Measurements from ENCODE around the gene PON2.

The PON2 gene

GRCh38 chr7:95444796-95445195 is 10.0 kb upstream of the PON2 start:
- DNase-seq (ENCODE audit: low read depth) = no peak

- no peak for DNase-seq (ENCODE audit: low read depth)
Measured at GRCh38 chr7:95441042-95441823, 6.4 kb upstream of the PON2 start.

GRCh38 chr7:95440394-95441038 is 5.7 kb upstream of the PON2 start:
- no peak for DNase-seq (ENCODE audit: low read depth)

GRCh38 chr7:95436407-95436806 is 1.6 kb upstream of the PON2 start:
- no peak for DNase-seq (ENCODE audit: low read depth)

GRCh38 chr7:95435422-95435780 is 573 bp upstream of the PON2 start:
- DNase-seq (ENCODE audit: low read depth) = no peak

- no peak for DNase-seq (ENCODE audit: low read depth)
Measured at GRCh38 chr7:95433952-95434556, 774 bp downstream of the PON2 start.

GRCh38 chr7:95433129-95433528 is 1.7 kb downstream of the PON2 start:
- no peak for DNase-seq (ENCODE audit: low read depth)

GRCh38 chr7:95432606-95433005 is 2.2 kb downstream of the PON2 start:
- no peak for DNase-seq (ENCODE audit: low read depth)

GRCh38 chr7:95430864-95431263 is 4.0 kb downstream of the PON2 start:
- peak; percentile 33 for DNase-seq (ENCODE audit: low read depth)

GRCh38 chr7:95429241-95429990 is 5.4 kb downstream of the PON2 start:
- no peak for DNase-seq (ENCODE audit: low read depth)

- DNase-seq (ENCODE audit: low read depth) = no peak
Measured at GRCh38 chr7:95427914-95428516, 6.8 kb downstream of the PON2 start.

GRCh38 chr7:95427166-95427565 is 7.7 kb downstream of the PON2 start:
- no peak for DNase-seq (ENCODE audit: low read depth)

- DNase-seq (ENCODE audit: low read depth) = no peak
Measured at GRCh38 chr7:95425694-95426093, 9.1 kb downstream of the PON2 start.

GRCh38 chr7:95424716-95425115 is 10.1 kb downstream of the PON2 start:
- DNase-seq (ENCODE audit: low read depth) = no peak

- DNase-seq (ENCODE audit: low read depth) = no peak
Measured at GRCh38 chr7:95421847-95422444, 12.9 kb downstream of the PON2 start.

- DNase-seq (ENCODE audit: low read depth) = no peak
Measured at GRCh38 chr7:95421000-95421846, 13.6 kb downstream of the PON2 start.

GRCh38 chr7:95412075-95412474 is 22.8 kb downstream of the PON2 start:
- DNase-seq (ENCODE audit: low read depth) = no peak

GRCh38 chr7:95411666-95412065 is 23.2 kb downstream of the PON2 start:
- no peak for DNase-seq (ENCODE audit: low read depth)

- peak; percentile 20 for DNase-seq (ENCODE audit: low read depth)
Measured at GRCh38 chr7:95411036-95411435, 23.8 kb downstream of the PON2 start.

- DNase-seq (ENCODE audit: low read depth) = no peak
Measured at GRCh38 chr7:95407751-95408150, 27.1 kb downstream of the PON2 start.

GRCh38 chr7:95405800-95406199 is 29.0 kb downstream of the PON2 start:
- no peak for DNase-seq (ENCODE audit: low read depth)

All from ELR (cell line).